Measurements from ENCODE around the gene SLC25A39. TPM values are rescaled to one million over a fixed set of nuclear protein-coding genes. Genes with fewer than 3 reads are reported as not detected.
A peak's percentile ranks its signal among the peaks of the same experiment; 100 is the strongest.
"Not testable (repeated sequence)": the region's sequence is repeated elsewhere in the genome, so short reads cannot be mapped to it uniquely, and the experiment has no call there.

The SLC25A39 gene
- total and polyA plus RNA-seq, 2 experiments from 2014 or later: 92.7 to 179 TPM

DNA sequence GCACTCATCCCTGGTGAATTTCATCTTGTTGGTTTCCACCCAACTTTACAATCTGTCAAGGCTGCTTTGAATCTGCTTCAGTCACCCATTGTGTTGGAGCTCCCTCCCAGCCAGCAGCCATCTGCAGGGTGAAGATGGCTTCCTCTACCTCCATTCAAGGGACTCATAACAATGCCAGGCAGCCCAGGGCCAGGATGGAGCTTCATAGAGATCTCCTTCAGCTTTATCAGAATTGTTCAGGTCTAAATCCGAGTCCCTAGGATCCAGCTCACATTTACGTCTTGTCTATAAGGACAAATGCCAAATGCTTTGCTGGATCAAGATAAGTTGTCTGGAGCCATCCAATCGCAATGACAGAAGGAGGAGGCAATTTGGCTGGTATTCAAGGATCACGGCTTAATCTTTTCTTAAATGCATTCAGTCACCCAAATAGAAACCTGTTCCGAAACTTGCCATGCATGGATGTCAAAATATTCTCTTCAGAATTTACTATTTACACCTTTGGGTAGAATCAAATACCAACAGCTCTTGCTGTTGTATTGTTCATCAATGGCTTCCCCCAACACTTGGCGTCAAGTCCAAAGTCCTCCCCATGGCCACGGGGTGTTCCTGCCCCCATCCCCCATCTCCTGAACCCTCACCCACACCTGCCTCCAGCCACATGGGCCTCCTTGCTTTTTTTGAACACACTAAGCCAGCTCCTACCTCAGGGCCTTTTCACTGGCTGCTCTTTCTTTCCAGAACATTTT is 42.8 kb upstream of the SLC25A39 start:
- Histone ChIP-seq H3K4me3 (no peak overlapping the region), H2AFZ (no peak overlapping the region), H3K9me2 (replicated peaks; ENCODE audit: insufficient read depth) (no peaks in the 10 kb centered on the region), H3K79me2 (peaks cover 8% of the 10 kb centered on the region), H3K9me3 (ENCODE audit: low read depth) (no peaks in the 10 kb centered on the region), H3K27ac (no peak overlapping the region), H3K36me3 (replicated peaks; ENCODE audit: insufficient read depth, low read depth) (no peaks in the 10 kb centered on the region), H4K20me1 (ENCODE audit: insufficient read depth, poor library complexity, severe bottlenecking) (no peaks in the 10 kb centered on the region), H3K4me2 (no peak overlapping the region), H3K4me1 (ENCODE audit: insufficient read depth) (peaks cover 5% of the 10 kb centered on the region), H3K27me3 (no peaks in the 10 kb centered on the region)
- no peak for DNase-seq (ENCODE audit: low spot score)
- WGBS (ENCODE audit: low lambda C conversion rate, missing lambda C conversion rate): 87% methylated on average over 7 of the region's 7 CpGs
- no peak for TF ChIP-seq EZH2phosphoT487 (IDR thresholded peaks at IDR 0.05; ENCODE audit: low read depth, severe bottlenecking, unreplicated experiment)
- TF ChIP-seq EZH2 (IDR thresholded peaks at IDR 0.05; ENCODE audit: borderline replicate concordance): no peak

DNA sequence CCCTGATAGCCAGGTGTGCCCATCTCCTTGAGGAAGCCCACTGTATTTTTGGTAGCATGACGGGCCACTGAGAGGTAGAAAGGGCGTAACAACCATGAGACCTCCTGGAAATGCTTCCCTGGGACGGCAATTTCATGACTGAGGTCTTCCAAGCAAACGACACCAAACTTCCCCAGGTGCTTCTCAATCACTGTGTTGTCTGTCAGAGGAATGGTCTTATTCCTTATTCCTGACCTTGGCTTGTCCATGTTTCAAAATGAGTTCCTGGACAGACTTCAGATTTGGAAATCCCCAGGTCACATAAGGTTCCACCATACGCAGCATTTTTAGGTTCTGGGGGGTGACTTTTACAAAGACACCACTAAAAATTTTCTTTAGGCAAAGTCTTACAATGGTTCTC is 40.4 kb upstream of the SLC25A39 start:
- H3K9me2 ChIP-seq (replicated peaks; ENCODE audit: insufficient read depth): not testable (repeated sequence)

DNA sequence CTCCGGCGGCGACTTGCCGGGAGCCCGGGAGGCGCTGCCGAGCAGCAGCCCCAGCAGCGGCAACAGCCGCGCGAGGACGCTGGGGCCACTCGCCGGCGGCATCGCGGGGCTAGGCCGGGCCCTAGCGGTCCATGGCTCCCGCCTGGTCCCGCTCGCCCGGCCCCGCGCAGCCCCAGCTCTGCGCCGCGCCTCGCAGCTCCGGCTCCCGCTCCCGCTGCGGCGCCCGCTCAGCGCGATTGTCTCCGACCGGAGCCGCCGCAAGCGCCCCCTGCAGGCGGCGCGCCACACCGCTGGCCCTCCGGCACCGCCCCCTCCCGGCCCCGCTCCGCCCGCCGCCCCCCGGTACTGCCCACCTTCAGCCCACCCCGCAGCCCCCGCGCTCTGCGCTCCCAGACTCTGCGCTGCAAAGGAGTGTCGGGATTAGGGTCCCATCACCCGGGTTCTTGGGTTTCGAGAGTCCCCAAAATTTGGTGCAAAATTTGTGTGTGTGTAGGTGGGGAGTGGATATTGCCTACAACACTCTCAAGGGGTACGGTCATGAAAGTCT is 39.1 kb upstream of the SLC25A39 start, which contains the start of gene FAM171A2:
Gene FAM171A2, minus strand, starts transcription at position 241 of the 547 bp plus-strand sequence. Its CDS starts 139 bp downstream, at position 102.
- no peaks in the 10 kb centered on the region for H3K27me3 ChIP-seq
- DNase-seq (ENCODE audit: low spot score): peak; percentile 89
- H4K20me1 ChIP-seq (ENCODE audit: insufficient read depth, poor library complexity, severe bottlenecking): peaks cover 13% of the 10 kb centered on the region
- peak within 1 kb of the TSS; percentile 98 for H3K4me3 ChIP-seq
- H3K9me2 ChIP-seq (replicated peaks; ENCODE audit: insufficient read depth): no peaks in the 10 kb centered on the region
- H3K4me2 ChIP-seq: peak within 1 kb of the TSS; percentile 99
- peaks cover 24% of the 10 kb centered on the region for H3K4me1 ChIP-seq (ENCODE audit: insufficient read depth)
- H3K36me3 ChIP-seq (replicated peaks; ENCODE audit: insufficient read depth, low read depth): no peaks in the 10 kb centered on the region
- H3K27ac ChIP-seq: peak within 1 kb of the TSS; percentile 58
- no peaks in the 10 kb centered on the region for H3K9me3 ChIP-seq (ENCODE audit: low read depth)
- H2AFZ ChIP-seq: peak within 1 kb of the TSS; percentile 90
- TF ChIP-seq EZH2phosphoT487 (IDR thresholded peaks at IDR 0.05; ENCODE audit: low read depth, severe bottlenecking, unreplicated experiment) (no peak), EZH2 (IDR thresholded peaks at IDR 0.05; ENCODE audit: borderline replicate concordance) (no peak)
- TF ChIP-seq, protein P1, sequence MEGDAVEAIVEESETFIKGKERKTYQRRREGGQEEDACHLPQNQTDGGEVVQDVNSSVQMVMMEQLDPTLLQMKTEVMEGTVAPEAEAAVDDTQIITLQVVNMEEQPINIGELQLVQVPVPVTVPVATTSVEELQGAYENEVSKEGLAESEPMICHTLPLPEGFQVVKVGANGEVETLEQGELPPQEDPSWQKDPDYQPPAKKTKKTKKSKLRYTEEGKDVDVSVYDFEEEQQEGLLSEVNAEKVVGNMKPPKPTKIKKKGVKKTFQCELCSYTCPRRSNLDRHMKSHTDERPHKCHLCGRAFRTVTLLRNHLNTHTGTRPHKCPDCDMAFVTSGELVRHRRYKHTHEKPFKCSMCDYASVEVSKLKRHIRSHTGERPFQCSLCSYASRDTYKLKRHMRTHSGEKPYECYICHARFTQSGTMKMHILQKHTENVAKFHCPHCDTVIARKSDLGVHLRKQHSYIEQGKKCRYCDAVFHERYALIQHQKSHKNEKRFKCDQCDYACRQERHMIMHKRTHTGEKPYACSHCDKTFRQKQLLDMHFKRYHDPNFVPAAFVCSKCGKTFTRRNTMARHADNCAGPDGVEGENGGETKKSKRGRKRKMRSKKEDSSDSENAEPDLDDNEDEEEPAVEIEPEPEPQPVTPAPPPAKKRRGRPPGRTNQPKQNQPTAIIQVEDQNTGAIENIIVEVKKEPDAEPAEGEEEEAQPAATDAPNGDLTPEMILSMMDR (IDR thresholded peaks at IDR 0.05; ENCODE audit: poor library complexity): peak; percentile 59
- WGBS (ENCODE audit: low lambda C conversion rate, missing lambda C conversion rate): 3% methylated on average over 13 of the region's 63 CpGs
- peaks cover 8% of the 10 kb centered on the region for H3K79me2 ChIP-seq

More for the DNA sequence above, 40.4 kb upstream of the SLC25A39 start:
- H2AFZ ChIP-seq; H3K27me3 ChIP-seq; H3K36me3 ChIP-seq (replicated peaks; ENCODE audit: insufficient read depth, low read depth); H3K9me3 ChIP-seq (ENCODE audit: low read depth); H3K79me2 ChIP-seq; DNase-seq (ENCODE audit: low spot score); H3K4me2 ChIP-seq; H3K4me3 ChIP-seq; H3K27ac ChIP-seq: not testable (repeated sequence)
- WGBS (ENCODE audit: low lambda C conversion rate, missing lambda C conversion rate): 91% methylated on average over 5 of the region's 5 CpGs
- Histone ChIP-seq H3K4me1 (ENCODE audit: insufficient read depth) (peaks cover 24% of the 10 kb centered on the region), H4K20me1 (ENCODE audit: insufficient read depth, poor library complexity, severe bottlenecking) (peaks cover 13% of the 10 kb centered on the region)

DNA sequence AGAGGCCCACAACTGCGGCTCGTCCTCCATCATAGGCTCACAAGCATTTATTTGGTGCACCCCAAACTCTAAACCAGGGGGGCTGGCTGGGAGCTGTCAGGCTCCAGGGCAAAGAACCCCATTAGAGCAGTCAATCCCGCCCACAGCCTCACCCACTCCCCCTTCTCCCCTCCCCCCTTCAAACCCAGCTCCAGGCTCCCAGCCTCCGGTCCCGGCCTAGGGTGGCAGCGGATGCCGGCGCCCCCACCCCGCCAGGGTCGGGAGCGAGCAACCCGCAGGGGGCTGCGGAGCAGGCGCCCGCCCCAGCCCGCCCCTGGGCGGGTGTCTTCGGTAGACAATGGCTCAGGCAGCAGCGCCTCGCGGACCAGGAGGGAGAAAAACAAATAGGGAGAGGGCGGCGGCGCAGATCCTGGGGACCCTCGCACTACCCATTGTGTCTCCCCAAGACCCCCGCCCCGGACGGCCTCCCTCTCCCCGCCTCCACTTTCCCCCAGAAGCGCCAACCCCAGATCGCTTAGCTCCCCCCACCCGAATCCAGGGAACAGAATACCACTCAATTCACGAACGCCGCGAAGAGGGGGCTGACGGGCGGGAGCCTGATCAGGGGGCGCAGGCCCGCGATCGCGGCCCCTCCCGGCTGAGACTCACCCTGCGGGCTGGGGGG is 38.5 kb upstream of the SLC25A39 start:
- H4K20me1 ChIP-seq (ENCODE audit: insufficient read depth, poor library complexity, severe bottlenecking): peaks cover 13% of the 10 kb centered on the region
- TF ChIP-seq EZH2phosphoT487 (IDR thresholded peaks at IDR 0.05; ENCODE audit: low read depth, severe bottlenecking, unreplicated experiment): no peak
- H3K27ac ChIP-seq: peak overlapping the region; percentile 58
- H3K27me3 ChIP-seq: no peaks in the 10 kb centered on the region
- DNase-seq (ENCODE audit: low spot score): peak; percentile 42
- H3K4me1 ChIP-seq (ENCODE audit: insufficient read depth): peaks cover 24% of the 10 kb centered on the region
- peak overlapping the region; percentile 90 for H2AFZ ChIP-seq
- no peaks in the 10 kb centered on the region for H3K9me2 ChIP-seq (replicated peaks; ENCODE audit: insufficient read depth)
- peak overlapping the region; percentile 98 for H3K4me3 ChIP-seq
- H3K9me3 ChIP-seq (ENCODE audit: low read depth): no peaks in the 10 kb centered on the region
- H3K36me3 ChIP-seq (replicated peaks; ENCODE audit: insufficient read depth, low read depth): no peaks in the 10 kb centered on the region
- peak overlapping the region; percentile 99 for H3K4me2 ChIP-seq
- 3% methylated on average over 17 of the region's 45 CpGs for WGBS (ENCODE audit: low lambda C conversion rate, missing lambda C conversion rate)
- H3K79me2 ChIP-seq: peaks cover 8% of the 10 kb centered on the region
